PC-9 (cell line): Measurements from ENCODE around the gene WDR38. TPM values are rescaled to one million over a fixed set of nuclear protein-coding genes. Genes with fewer than 3 reads are reported as not detected.

ENCODE experiments used
- Bru-seq: library from RNA; stranded (reverse); fragments of 400-500 nt; gene quantifications from one replicate; lab custom pipeline; 2021; lab: Mats Ljungman, UMichigan
- BruChase-seq, 2 experiments: library from RNA; stranded (reverse); fragments of 400-500 nt; gene quantifications; one replicate each; lab custom pipeline; 2021; lab: Mats Ljungman, UMichigan
- BruUV-seq: library from RNA; stranded (reverse); fragments of 400-500 nt; replicated peaks from 2 replicates; lab custom pipeline; 2021; lab: Mats Ljungman, UMichigan
- CTCF ChIA-PET: fragments of 300-600 bp; sonication (Branson Sonifier 250); formaldehyde crosslinking; loops from one replicate; lab custom pipeline; 2022; ENCODE audit warnings: antibody characterized with exemption; lab: Charles Lee
- POLR2A ChIA-PET: fragments of 300-600 bp; sonication (Branson Sonifier 250); formaldehyde crosslinking; loops from one replicate; lab custom pipeline; 2022; ENCODE audit warnings: antibody characterized with exemption; ENCODE audit not compliant: unreplicated experiment; lab: Charles Lee
- DNase-seq, 2 experiments: peaks; one replicate each; pipeline versions ENCODE4 v3.0.0 to v3.0.0-alpha.2; 2015 to 2022; ENCODE audit warnings: mixed read lengths in 1 of 2
- H2AFZ ChIP-seq: fragments of 200-600 bp; sonication (generic); 2 replicates; pipeline ENCODE4 v1.8.1; 2017; ENCODE audit warnings: antibody characterized with exemption
- H3F3A ChIP-seq: fragments of 200-600 bp; sonication (generic); 2 replicates; pipeline ENCODE4 v1.8.1; 2017; ENCODE audit warnings: antibody characterized with exemption, mild to moderate bottlenecking, low read depth; ENCODE audit not compliant: insufficient read depth
- H3K27ac ChIP-seq: fragments of 200-600 bp; sonication (generic); 2 replicates; pipeline ENCODE4 v1.6.1; 2016; ENCODE audit warnings: mixed run types
- H3K27me3 ChIP-seq: fragments of 200-600 bp; sonication (generic); 2 replicates; pipeline ENCODE4 v1.6.1; 2016; ENCODE audit warnings: low read depth, mixed run types; ENCODE audit not compliant: insufficient read depth
- H3K36me3 ChIP-seq: fragments of 200-600 bp; sonication (generic); 2 replicates; pipeline ENCODE4 v1.6.1; 2016; ENCODE audit warnings: low read depth, mixed run types
- H3K4me1 ChIP-seq: fragments of 200-600 bp; sonication (generic); replicated peaks from 2 replicates; pipeline ENCODE4 v1.6.1; 2016; ENCODE audit warnings: mixed run types; ENCODE audit not compliant: insufficient read depth
- H3K4me2 ChIP-seq: fragments of 200-600 bp; sonication (generic); 2 replicates; pipeline ENCODE4 v1.6.1; 2017; ENCODE audit warnings: mixed run types
- H3K4me3 ChIP-seq: fragments of 200-600 bp; sonication (generic); 2 replicates; pipeline ENCODE4 v1.6.1; 2016; ENCODE audit warnings: mixed run types
- H3K79me2 ChIP-seq: fragments of 200-600 bp; sonication (generic); 2 replicates; pipeline ENCODE4 v1.6.1; 2017; ENCODE audit warnings: low read depth, mixed run types
- H3K9me2 ChIP-seq: fragments of 200-600 bp; sonication (generic); 2 replicates; pipeline ENCODE4 v1.8.1; 2017; ENCODE audit warnings: mild to moderate bottlenecking; ENCODE audit not compliant: insufficient read depth
- H3K9me3 ChIP-seq: fragments of 200-600 bp; sonication (generic); 2 replicates; pipeline ENCODE4 v1.8.1; 2016; ENCODE audit warnings: low read depth; ENCODE audit not compliant: insufficient read depth
- H4K20me1 ChIP-seq: fragments of 200-600 bp; sonication (generic); 2 replicates; pipeline ENCODE4 v1.8.1; 2017; ENCODE audit not compliant: insufficient read depth
- CTCF ChIP-seq: fragments of 200-600 bp; sonication (generic); conservative IDR thresholded peaks from 2 replicates; pipeline ENCODE4 v1.6.1; 2017; ENCODE audit warnings: mixed run types, antibody characterized with exemption, mild to moderate bottlenecking, moderate library complexity
- EZH2 ChIP-seq: fragments of 200-600 bp; sonication (generic); IDR thresholded peaks from 2 replicates; pipeline ENCODE4 v1.8.0; 2017; ENCODE audit warnings: antibody characterized with exemption, low read depth
- intact Hi-C: fragments of 100-400 bp; cut with micrococcal nuclease; formaldehyde crosslinking; loops from one replicate; pipeline ENCODE4 v1.10.0; 2022; ENCODE audit not compliant: unreplicated experiment
- long read RNA-seq: library from polyadenylated mRNA; stranded (forward); transcript quantifications from one replicate; pipeline ENCODE4 v2.0.0, GENCODE V29; 2022
- total RNA-seq: library from RNA; stranded (reverse); gene quantifications from 2 replicates; pipeline ENCODE4 v1.2.3, GENCODE V29; 2021

WDR38 gene, protein sequence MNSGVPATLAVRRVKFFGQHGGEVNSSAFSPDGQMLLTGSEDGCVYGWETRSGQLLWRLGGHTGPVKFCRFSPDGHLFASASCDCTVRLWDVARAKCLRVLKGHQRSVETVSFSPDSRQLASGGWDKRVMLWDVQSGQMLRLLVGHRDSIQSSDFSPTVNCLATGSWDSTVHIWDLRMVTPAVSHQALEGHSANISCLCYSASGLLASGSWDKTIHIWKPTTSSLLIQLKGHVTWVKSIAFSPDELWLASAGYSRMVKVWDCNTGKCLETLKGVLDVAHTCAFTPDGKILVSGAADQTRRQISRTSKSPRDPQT
- total RNA-seq: not detected in 2 replicates
- percentile 11 among the genes with signal in this experiment for Bru-seq, nascent RNA
- BruChase-seq, experiment 1, labeled RNA remaining after a 2-hour chase: not detected
- percentile 1 among the genes with signal in this experiment for BruChase-seq, experiment 2, labeled RNA remaining after a 6-hour chase
- long read RNA-seq: 0 reads

GRCh38 chr9:124852829-124853531 lies at the start of gene WDR38:
WDR38 (plus strand) TSS chr9:124853460; CDS start chr9:124853532, 72 bp downstream.
- H3K27ac ChIP-seq: no peak within 1 kb of the TSS
- TF ChIP-seq EZH2: no peak
- peak; percentile 99 for TF ChIP-seq CTCF
- intact Hi-C loops: loop anchor here (1.0 to 2.0 kb wide), 4 partner anchors 34 to 141 kb away; no protein-coding TSS in a partner anchor
- no TSS peak for BruUV-seq
- no peaks in the 10 kb centered on the region for H3K9me3 ChIP-seq
- ChIA-PET POLR2A (interaction anchor here (0.5 to 1.2 kb wide), 6 partner anchors 34 to 1897 kb away, joined by 3 to 11 read pairs (median 6); partner anchors contain the start of gene NR6A1), CTCF (interaction anchor here (0.5 to 6.7 kb wide), 23 partner anchors 8 to 408 kb away, joined by 3 to 159 read pairs (median 4); partner anchors contain the start of genes ARPC5L, NR6A1, OLFML2A and RPL35)
- H3K79me2 ChIP-seq: no peaks in the 10 kb centered on the region
- H3K27me3 ChIP-seq: no peaks in the 10 kb centered on the region
- 0 out of 2 replicates have a peak, but pooled peaks cover 2% of the 10 kb centered on the region for H3K36me3 ChIP-seq
- H3K4me1 ChIP-seq: 0 out of 2 replicates have a peak, but pooled peaks cover 7% of the 10 kb centered on the region
- peaks cover 20% of the 10 kb centered on the region for H4K20me1 ChIP-seq
- peak within 1 kb of the TSS; percentile 63 for H3K4me3 ChIP-seq
- H3K4me2 ChIP-seq: peak within 1 kb of the TSS; percentile 93
- H2AFZ ChIP-seq: peak within 1 kb of the TSS; percentile 79
- H3K9me2 ChIP-seq: no peaks in the 10 kb centered on the region
- DNase-seq: peak; percentile 66 to 82
- H3F3A ChIP-seq: peaks cover 47% of the 10 kb centered on the region

- intact Hi-C loops: no loop called here
- Histone ChIP-seq H3K4me2 (no peak overlapping the region), H2AFZ (no peak overlapping the region), H3K9me2 (no peaks in the 10 kb centered on the region), H3K27ac (no peak overlapping the region), H3K36me3 (no peaks in the 10 kb centered on the region), H3K79me2 (no peaks in the 10 kb centered on the region), H3F3A (no peaks in the 10 kb centered on the region), H4K20me1 (no peaks in the 10 kb centered on the region), H3K27me3 (no peaks in the 10 kb centered on the region), H3K4me3 (no peak overlapping the region), H3K9me3 (no peaks in the 10 kb centered on the region), H3K4me1 (no peaks in the 10 kb centered on the region)
- POLR2A ChIA-PET: no interaction called here
- DNase-seq: no peak
- no TSS peak for BruUV-seq
- TF ChIP-seq EZH2 (no peak), CTCF (no peak)
- CTCF ChIA-PET: no interaction called here
Measured at GRCh38 chr9:124803911-124804310, 49.3 kb upstream of the WDR38 start.

DNA sequence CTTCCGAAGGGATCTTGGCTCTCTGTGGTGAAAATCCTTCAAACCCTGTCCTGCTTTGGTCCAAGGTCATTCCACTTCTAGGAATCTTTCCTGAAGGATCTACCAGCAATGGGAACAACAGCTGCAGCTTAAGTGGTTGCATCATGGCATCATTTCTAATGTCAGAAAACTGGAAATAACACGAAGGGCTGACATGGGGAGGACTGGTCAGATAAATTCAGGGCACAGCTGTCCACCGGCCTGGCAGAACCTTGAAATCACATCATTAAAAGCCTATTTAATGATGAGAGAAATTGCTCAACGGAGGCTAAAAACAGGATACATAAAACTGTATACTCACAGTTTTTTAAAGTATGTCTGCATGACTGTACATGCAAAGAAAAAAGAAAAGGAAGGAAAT lies 48.1 kb upstream of the WDR38 start:
- no TSS peak for BruUV-seq
- no peak overlapping the region for H3K27ac ChIP-seq

More for the DNA sequence above, 48.1 kb upstream of the WDR38 start:
- no peaks in the 10 kb centered on the region for H3K9me3 ChIP-seq
- peaks cover 5% of the 10 kb centered on the region for H3K4me1 ChIP-seq
- DNase-seq: no peak
- H2AFZ ChIP-seq: no peak overlapping the region
- H3K9me2 ChIP-seq: no peaks in the 10 kb centered on the region
- H3F3A ChIP-seq: no peaks in the 10 kb centered on the region
- TF ChIP-seq CTCF: no peak
- no peak for TF ChIP-seq EZH2
- H3K79me2 ChIP-seq: no peaks in the 10 kb centered on the region
- CTCF ChIA-PET: interaction anchor here (0.6 kb wide), 1 partner anchor 89 kb away, joined by 6 read pairs; no protein-coding TSS in a partner anchor
- H3K27me3 ChIP-seq: no peaks in the 10 kb centered on the region
- intact Hi-C loops: no loop called here
- no peak overlapping the region for H3K4me3 ChIP-seq
- H3K4me2 ChIP-seq: no peak overlapping the region
- POLR2A ChIA-PET: no interaction called here
- no peaks in the 10 kb centered on the region for H3K36me3 ChIP-seq
- H4K20me1 ChIP-seq: no peaks in the 10 kb centered on the region
